Heart right ventricle (tissue), 16 donors: ENCODE results near the gene UNC80. TPM values are rescaled to one million over a fixed set of nuclear protein-coding genes. Genes with fewer than 3 reads are reported as not detected.

Experiments used
- ATAC-seq, 8 donors: fragments of 200-7000 bp; cut with Tn5 transposase; one replicate each; pipeline ENCODE4 v1.9.1; 2020; ENCODE audit warnings: mild to moderate bottlenecking in 8 of 8, moderate library complexity in 8 of 8, moderate number of reproducible peaks in 1 of 8
- DNase-seq, 2 donors: peaks; one replicate each; pipeline ENCODE4 v3.0.0-alpha.2; 2020
- H3K27ac ChIP-seq, 10 donors: fragments of 200-600 bp; sonication (generic) in 2 of 10; one replicate each; pipeline versions ENCODE4 v1.5.0 to v1.8.0; 2020 to 2022; ENCODE audit warnings: mild to moderate bottlenecking in 3 of 10
- H3K27me3 ChIP-seq, 7 donors: fragments of 200-600 bp; one replicate each; pipeline ENCODE4 v1.8.0; 2021 to 2022; ENCODE audit warnings: mild to moderate bottlenecking in 2 of 7
- H3K36me3 ChIP-seq, 9 donors: fragments of 200-600 bp; sonication (generic) in 1 of 9; one replicate each; pipeline versions ENCODE4 v1.5.0 to v1.8.0; 2020 to 2022; ENCODE audit warnings: mild to moderate bottlenecking in 2 of 9
- H3K4me1 ChIP-seq, 9 donors: fragments of 200-600 bp; sonication (generic) in 1 of 9; one replicate each; pipeline versions ENCODE4 v1.5.0 to v1.8.0; 2020 to 2022; ENCODE audit warnings: mild to moderate bottlenecking in 4 of 9
- H3K4me3 ChIP-seq, 10 donors: fragments of 200-600 bp; sonication (generic) in 2 of 10; one replicate each; pipeline versions ENCODE4 v1.5.0 to v1.8.0; 2020 to 2022; ENCODE audit warnings: mild to moderate bottlenecking in 7 of 10, moderate library complexity in 2 of 10
- H3K9me3 ChIP-seq, 11 donors: fragments of 200-600 bp in 10 of 11; sonication (generic) in 2 of 11; one replicate each; pipeline versions ENCODE4 v1.5.0 to v1.8.0; 2013 to 2022; ENCODE audit warnings: mild to moderate bottlenecking in 2 of 11, control low read depth in 1 of 11, moderate library complexity in 1 of 11
- CTCF ChIP-seq, 9 donors: fragments of 200-600 bp; sonication (generic) in 2 of 9; IDR thresholded peaks; one replicate each; pipeline versions ENCODE4 v1.5.0 to v1.8.0; 2021 to 2022; ENCODE audit warnings: antibody characterized with exemption in 9 of 9, mild to moderate bottlenecking in 5 of 9, moderate library complexity in 1 of 9
- WGBS, 2 donors: extraction: QIAGEN DNeasy Blood & Tissue Kit; methylation state at CpG; one replicate each; pipeline ENCODE4 v1.1.7; 2013; ENCODE audit warnings: inconsistent platforms in 1 of 2; 5-methylcytosine and 5-hydroxymethylcytosine counted together
- intact Hi-C, 10 donors: fragments of 100-400 bp; cut with DNase I; formaldehyde crosslinking; loops; one replicate each; pipeline versions ENCODE4 v1.11.1 to v1.14.2; 2022
- polyA plus RNA-seq, 2 donors: library from polyadenylated mRNA; stranded (reverse); fragments of 200-250 nt; gene quantifications; one replicate each; pipeline ENCODE4 v1.2.3, GENCODE V29; 2013
- total RNA-seq, 10 donors: library from RNA; stranded (reverse); fragmentation: NEBNext Ultra II Directional in 3 of 10; extraction: Animal tissue kit (Norgen Biotek cat#: 25700) in 3 of 10; gene quantifications; one replicate each; pipeline versions ENCODE4 v1.2.1 to v1.2.4, GENCODE V29; 2021 to 2023
- donor health status: Arrhythmogenic right ventricular cardiomyopathy.
- donor health status: ischemic (EF 13 %, LVEDD 7.1; RV severe dilation, severe dysfunction).
- donor health status: healthy with polysubstance abuse.
- donor health status: DM: no; HTN: yes; CAD: no.
- donor health status: DM: no; HTN: no; CAD: no.
- donor health status: ischemic (EF 25% LVEDD 6.9; RV normal size, moderate dysfunction).
- donor health status: ischemic (EF 25% LVEDD 5.7; RV mildly dilated, moderate dysfunction).
- donor health status: healthy.
- donor health status: DM: yes; HTN: yes; CAD: no.
- donor health status: Ischemic cardiomyopathy.
- donor health status: ischemic (EF 35%, LVEDD 5.7; RV mildly dilated, moderate dysfunction).
- donor health status: nonischemic (EF 11% LVEDD 7.7; RV severe dilation, severe dysfunction).
- donor health status: DM: yes; HTN: yes; CAD: no.
- donor health status: PGD.
- donor health status: ischemic (EF 29% LVEDD 5.4; RV normal size, mild dysfunction).
- donor health status: nonischemic (EF 23%, LVEDD 6.1; RV moderate dilation, normal function).

Gene UNC80
- total and polyA plus RNA-seq, 12 donors = under 0.01 to 1.3 (median 0.32) TPM; not detected in 4

- WGBS, 2 donors = 17 to 28% methylated on average over 1 of the region's 1 CpG
Observed at GRCh38 chr2:209824391-209824790, 52.8 kb downstream of the UNC80 start.

GRCh38 chr2:209830722-209831465, 59.3 kb downstream of the UNC80 start:
- H3K4me3 ChIP-seq = no peak overlapping the region
- ATAC-seq (no peak), DNase-seq (no peak)
- intact Hi-C loops = no loop called here
- no peaks in the 10 kb centered on the region for H3K9me3 ChIP-seq
- peaks cover 0 to 3% (median 0%) of the 10 kb centered on the region in 7 donors for H3K27me3 ChIP-seq
- no peaks in the 10 kb centered on the region for H3K36me3 ChIP-seq
- H3K4me1 ChIP-seq = no peaks in the 10 kb centered on the region
- TF ChIP-seq CTCF (IDR thresholded peaks at IDR 0.05) = no peak
- WGBS, 2 donors = 81 to 83% methylated on average over 4 of the region's 4 CpGs
- H3K27ac ChIP-seq = no peak overlapping the region

More at GRCh38 chr2:209824391-209824790, 52.8 kb downstream of the UNC80 start:
- H3K4me1 ChIP-seq = no peaks in the 10 kb centered on the region
- no peak for TF ChIP-seq CTCF (IDR thresholded peaks at IDR 0.05)
- no peak for DNase-seq
- no peak overlapping the region for H3K4me3 ChIP-seq
- H3K27me3 ChIP-seq = no peaks in the 10 kb centered on the region
- ATAC-seq = peak in 2 of 8 donors; percentile 31 to 55
- H3K9me3 ChIP-seq = peaks cover 0 to 4% (median 0%) of the 10 kb centered on the region in 11 donors
- intact Hi-C loops = no loop called here
- H3K36me3 ChIP-seq = no peaks in the 10 kb centered on the region
- H3K27ac ChIP-seq = no peak overlapping the region

GRCh38 chr2:209834767-209835166, 63.1 kb downstream of the UNC80 start:
- no peaks in the 10 kb centered on the region for H3K4me1 ChIP-seq
- H3K36me3 ChIP-seq = no peaks in the 10 kb centered on the region
- no peak for DNase-seq
- no peak overlapping the region for H3K4me3 ChIP-seq
- H3K27ac ChIP-seq = no peak overlapping the region
- no peak for TF ChIP-seq CTCF (IDR thresholded peaks at IDR 0.05)
- intact Hi-C loops = no loop called here
- WGBS, 2 donors = 74 to 76% methylated on average over 5 of the region's 5 CpGs
- H3K27me3 ChIP-seq = peaks cover 0 to 3% (median 0%) of the 10 kb centered on the region in 7 donors
- no peaks in the 10 kb centered on the region for H3K9me3 ChIP-seq
- no peak for ATAC-seq

GRCh38 chr2:209840434-209840833, 68.8 kb downstream of the UNC80 start:
- no peaks in the 10 kb centered on the region for H3K27me3 ChIP-seq
- no peak overlapping the region for H3K27ac ChIP-seq
- H3K9me3 ChIP-seq = no peaks in the 10 kb centered on the region
- DNase-seq = no peak
- WGBS, 2 donors = 39 to 43% methylated on average over 3 of the region's 3 CpGs
- H3K4me1 ChIP-seq = no peaks in the 10 kb centered on the region
- no peaks in the 10 kb centered on the region for H3K36me3 ChIP-seq
- ATAC-seq = no peak
- H3K4me3 ChIP-seq = no peak overlapping the region
- TF ChIP-seq CTCF (IDR thresholded peaks at IDR 0.05) = no peak
- intact Hi-C loops = no loop called here
